Liver (tissue), 9 donors: ENCODE measurements around the gene HERPUD2. TPM values are rescaled to one million over a fixed set of nuclear protein-coding genes. Genes with fewer than 3 reads are reported as not detected.

Experiments used
- DNase-seq: peaks from one replicate; pipeline ENCODE4 v3.0.0-alpha.2; 2017; ENCODE audit warnings: low spot score
- H3K27ac ChIP-seq, 2 donors: one replicate each; pipeline ENCODE4 v1.7.0; 2013; ENCODE audit warnings: inconsistent platforms in 2 of 2, low read length in 2 of 2, control low read depth in 1 of 2, low read depth in 1 of 2, mild to moderate bottlenecking in 1 of 2
- H3K27me3 ChIP-seq, 4 donors: one replicate each; pipeline versions ENCODE4 v1.6.1 to v1.7.0; 2013; ENCODE audit warnings: low read length in 3 of 4, inconsistent platforms in 1 of 4, mild to moderate bottlenecking in 1 of 4, moderate library complexity in 1 of 4; ENCODE audit not compliant: control insufficient read depth in 4 of 4, insufficient read depth in 4 of 4
- H3K36me3 ChIP-seq, 4 donors: one replicate each; pipeline versions ENCODE4 v1.6.1 to v1.7.0; 2013; ENCODE audit warnings: low read length in 3 of 4, mild to moderate bottlenecking in 3 of 4, low read depth in 1 of 4, moderate library complexity in 1 of 4; ENCODE audit not compliant: control insufficient read depth in 4 of 4, insufficient read depth in 3 of 4
- H3K4me1 ChIP-seq, 4 donors: one replicate each; pipeline versions ENCODE4 v1.6.1 to v1.7.0; 2013; ENCODE audit warnings: low read length in 3 of 4, mild to moderate bottlenecking in 3 of 4, moderate library complexity in 1 of 4; ENCODE audit not compliant: control insufficient read depth in 4 of 4, insufficient read depth in 4 of 4
- H3K4me3 ChIP-seq, 3 donors: one replicate each; pipeline versions ENCODE4 v1.6.1 to v1.7.0; 2013; ENCODE audit warnings: low read length in 3 of 3, control low read depth in 1 of 3, low read depth in 1 of 3, mild to moderate bottlenecking in 1 of 3
- H3K9ac ChIP-seq, 2 donors: one replicate each; pipeline ENCODE4 v1.7.0; 2013; ENCODE audit warnings: low read length in 2 of 2, mild to moderate bottlenecking in 2 of 2, moderate library complexity in 2 of 2, control low read depth in 1 of 2, low read depth in 1 of 2
- H3K9me3 ChIP-seq, 4 donors: one replicate each; pipeline versions ENCODE4 v1.6.1 to v1.7.0; 2013; ENCODE audit warnings: low read length in 3 of 4; ENCODE audit not compliant: control insufficient read depth in 4 of 4
- FOXA2 ChIP-seq: IDR thresholded peaks from 2 replicates; pipeline ENCODE4 v1.6.1; 2016; ENCODE audit warnings: antibody characterized with exemption
- HNF4A ChIP-seq, 2 donors: conservative IDR thresholded peaks; 2 replicates each; pipeline ENCODE4 v1.6.1; 2016; ENCODE audit warnings: antibody characterized with exemption in 2 of 2, mild to moderate bottlenecking in 2 of 2
- JUND ChIP-seq, 2 donors: IDR thresholded peaks; 2 replicates each; pipeline ENCODE4 v1.6.1; 2016; ENCODE audit warnings: antibody characterized with exemption in 2 of 2
- RAD21 ChIP-seq, 2 donors: IDR thresholded peaks; 2 replicates each; pipeline ENCODE4 v1.6.1; 2016; ENCODE audit warnings: antibody characterized with exemption in 2 of 2, mild to moderate bottlenecking in 2 of 2
- RXRA ChIP-seq, 2 donors: IDR thresholded peaks; 2 replicates each; pipeline ENCODE4 v1.6.1; 2017 to 2018; ENCODE audit warnings: antibody characterized with exemption in 2 of 2, mild to moderate bottlenecking in 1 of 2
- SP1 ChIP-seq: IDR thresholded peaks from 2 replicates; pipeline ENCODE4 v1.6.1; 2018; ENCODE audit warnings: antibody characterized with exemption, mild to moderate bottlenecking
- WGBS: extraction: QIAGEN DNeasy Blood & Tissue Kit; methylation state at CpG from one replicate; pipeline ENCODE4 v1.1.7; 2013; 5-methylcytosine and 5-hydroxymethylcytosine counted together
- polyA plus RNA-seq, 2 donors: library from polyadenylated mRNA; stranded (reverse) in 1 of 2; unstranded in 1 of 2; fragments of 200-250 nt in 1 of 2; fragments of >200 nt in 1 of 2; fragmentation: Nextera tagmentation in 1 of 2; extraction: Ambion mirVana in 1 of 2; gene quantifications; one replicate each; pipeline versions ENCODE4 v1.2.1 to v1.2.3, GENCODE V29; 2013 to 2015
- total RNA-seq, 2 donors: library from RNA; depleted of rRNA; stranded (reverse); fragments of >200 nt; gene quantifications; one replicate each; pipeline ENCODE4 v1.2.3, GENCODE V29; 2014
- TF ChIP-seq, protein P1 (sequence below): fragments of 150-350 bp; IDR thresholded peaks from 2 replicates; pipeline ENCODE4 v1.5.1; 2017; ENCODE audit warnings: improper control_type of control experiment, low read depth, low read length; ENCODE audit not compliant: missing input control
- TF ChIP-seq, protein P2 (sequence below): IDR thresholded peaks from 2 replicates; pipeline ENCODE4 v1.6.1; 2016; ENCODE audit warnings: antibody characterized with exemption
- TF ChIP-seq, protein P3 (sequence below): IDR thresholded peaks from 2 replicates; pipeline ENCODE4 v1.6.1; 2016; ENCODE audit warnings: antibody characterized with exemption
- TF ChIP-seq, protein P4 (sequence below): IDR thresholded peaks from 2 replicates; pipeline ENCODE4 v1.6.1; 2016; ENCODE audit warnings: antibody characterized with exemption, mild to moderate bottlenecking
- TF ChIP-seq, protein P5 (sequence below): IDR thresholded peaks from 2 replicates; pipeline ENCODE4 v1.6.1; 2016; ENCODE audit warnings: antibody characterized with exemption
- donor health status: healthy.
- donor health status: healthy.
- donor health status: healthy.
- donor health status: healthy.
- donor health status: healthy.

Gene HERPUD2
- total and polyA plus RNA-seq, 4 donors, result 9.7 to 22.0 (median 13.7) TPM

DNA sequence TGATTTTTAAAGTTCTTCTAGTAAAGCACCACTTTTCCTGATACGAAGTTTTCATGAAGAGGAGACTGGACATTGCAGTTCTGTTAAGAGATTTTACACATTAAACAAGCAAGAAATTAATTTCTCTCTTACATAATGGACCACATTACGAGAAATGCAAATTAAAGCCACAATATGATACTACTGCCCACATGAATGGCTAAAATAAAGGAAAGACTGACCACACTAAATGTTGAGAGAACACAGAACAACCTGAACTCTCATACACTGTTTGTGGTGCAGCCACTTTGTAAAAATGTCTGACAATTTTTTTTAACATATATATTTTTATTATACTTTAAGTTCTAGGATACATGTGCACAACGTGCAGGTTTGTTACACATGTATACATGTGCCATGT, 44.0 kb upstream of the HERPUD2 start:
- Histone ChIP-seq H3K27me3 (no peaks in the 10 kb centered on the region), H3K4me1 (no peaks in the 10 kb centered on the region), H3K9ac (no peak overlapping the region), H3K27ac (no peak overlapping the region), H3K4me3 (no peak overlapping the region), H3K36me3 (no peaks in the 10 kb centered on the region), H3K9me3 (no peaks in the 10 kb centered on the region)
- no peak for DNase-seq
- WGBS, result 94% methylated on average over 3 of the region's 3 CpGs
- TF ChIP-seq, protein P1, sequence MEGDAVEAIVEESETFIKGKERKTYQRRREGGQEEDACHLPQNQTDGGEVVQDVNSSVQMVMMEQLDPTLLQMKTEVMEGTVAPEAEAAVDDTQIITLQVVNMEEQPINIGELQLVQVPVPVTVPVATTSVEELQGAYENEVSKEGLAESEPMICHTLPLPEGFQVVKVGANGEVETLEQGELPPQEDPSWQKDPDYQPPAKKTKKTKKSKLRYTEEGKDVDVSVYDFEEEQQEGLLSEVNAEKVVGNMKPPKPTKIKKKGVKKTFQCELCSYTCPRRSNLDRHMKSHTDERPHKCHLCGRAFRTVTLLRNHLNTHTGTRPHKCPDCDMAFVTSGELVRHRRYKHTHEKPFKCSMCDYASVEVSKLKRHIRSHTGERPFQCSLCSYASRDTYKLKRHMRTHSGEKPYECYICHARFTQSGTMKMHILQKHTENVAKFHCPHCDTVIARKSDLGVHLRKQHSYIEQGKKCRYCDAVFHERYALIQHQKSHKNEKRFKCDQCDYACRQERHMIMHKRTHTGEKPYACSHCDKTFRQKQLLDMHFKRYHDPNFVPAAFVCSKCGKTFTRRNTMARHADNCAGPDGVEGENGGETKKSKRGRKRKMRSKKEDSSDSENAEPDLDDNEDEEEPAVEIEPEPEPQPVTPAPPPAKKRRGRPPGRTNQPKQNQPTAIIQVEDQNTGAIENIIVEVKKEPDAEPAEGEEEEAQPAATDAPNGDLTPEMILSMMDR, result no peak
- TF ChIP-seq FOXA2, result no peak
- TF ChIP-seq, protein P2, sequence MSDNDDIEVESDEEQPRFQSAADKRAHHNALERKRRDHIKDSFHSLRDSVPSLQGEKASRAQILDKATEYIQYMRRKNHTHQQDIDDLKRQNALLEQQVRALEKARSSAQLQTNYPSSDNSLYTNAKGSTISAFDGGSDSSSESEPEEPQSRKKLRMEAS, result no peak
- no peak for TF ChIP-seq RAD21 (IDR thresholded peaks at IDR 0.05)

DNA sequence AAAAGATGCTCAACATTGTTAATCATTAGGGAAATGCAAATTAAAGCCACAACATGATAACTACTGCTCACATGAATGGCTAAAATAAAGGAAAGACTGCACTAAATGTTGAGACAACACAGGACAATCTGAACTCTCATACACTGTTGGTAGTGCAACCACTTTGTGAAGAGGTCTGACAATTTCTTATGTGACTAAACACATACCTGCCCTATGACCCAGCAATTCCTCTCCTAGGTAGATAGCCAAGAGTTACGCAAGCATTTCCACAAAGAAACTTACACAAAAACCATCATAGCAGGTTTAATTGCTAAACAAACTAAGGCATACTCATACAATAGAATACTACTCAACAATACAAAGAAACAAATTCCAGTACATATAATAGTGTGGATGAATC, 41.8 kb upstream of the HERPUD2 start:
- TF ChIP-seq SP1, result peak; percentile 45
- TF ChIP-seq, protein P3, sequence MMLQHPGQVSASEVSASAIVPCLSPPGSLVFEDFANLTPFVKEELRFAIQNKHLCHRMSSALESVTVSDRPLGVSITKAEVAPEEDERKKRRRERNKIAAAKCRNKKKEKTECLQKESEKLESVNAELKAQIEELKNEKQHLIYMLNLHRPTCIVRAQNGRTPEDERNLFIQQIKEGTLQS, result no peak
- peak; percentile 55 to 60 for TF ChIP-seq HNF4A (conservative IDR thresholded peaks at IDR 0.05)
- TF ChIP-seq RXRA (IDR thresholded peaks at IDR 0.05), result peak in 1 of 2 donors; percentile 64
- no peaks in the 10 kb centered on the region for H3K36me3 ChIP-seq
- no peaks in the 10 kb centered on the region for H3K4me1 ChIP-seq
- no peaks in the 10 kb centered on the region for H3K9me3 ChIP-seq
- no peaks in the 10 kb centered on the region for H3K27me3 ChIP-seq
- whole genome bisulfite sequencing, result 70% methylated on average over 1 of the region's 1 CpG
- no peak overlapping the region for H3K27ac ChIP-seq
- no peak for DNase-seq
- no peak overlapping the region for H3K9ac ChIP-seq
- H3K4me3 ChIP-seq, result no peak overlapping the region

DNA sequence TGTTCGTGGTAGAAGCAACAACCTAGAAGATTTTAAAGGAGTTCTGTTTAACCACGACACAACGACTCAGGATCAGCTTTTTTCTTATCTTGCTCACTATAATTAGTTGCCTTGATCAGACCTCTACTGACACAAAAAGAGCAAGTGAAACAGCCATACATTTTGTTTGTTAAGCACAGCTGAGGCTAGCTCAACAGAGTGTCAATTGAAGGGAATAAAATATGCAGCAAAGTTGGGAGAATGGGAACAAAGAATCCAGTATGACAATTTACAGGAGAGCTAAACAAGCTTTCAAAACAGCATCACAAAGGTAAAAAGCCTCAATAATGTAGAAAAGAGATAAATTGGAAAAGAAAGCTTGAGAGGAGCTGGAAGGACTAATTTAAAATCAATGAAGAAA, 40.5 kb upstream of the HERPUD2 start:
- Histone ChIP-seq H3K4me3 (no peak overlapping the region), H3K27ac (no peak overlapping the region), H3K9ac (no peak overlapping the region), H3K36me3 (no peaks in the 10 kb centered on the region), H3K27me3 (no peaks in the 10 kb centered on the region), H3K4me1 (no peaks in the 10 kb centered on the region), H3K9me3 (no peaks in the 10 kb centered on the region)
- 89% methylated on average over 3 of the region's 3 CpGs for WGBS
- TF ChIP-seq, protein P4, sequence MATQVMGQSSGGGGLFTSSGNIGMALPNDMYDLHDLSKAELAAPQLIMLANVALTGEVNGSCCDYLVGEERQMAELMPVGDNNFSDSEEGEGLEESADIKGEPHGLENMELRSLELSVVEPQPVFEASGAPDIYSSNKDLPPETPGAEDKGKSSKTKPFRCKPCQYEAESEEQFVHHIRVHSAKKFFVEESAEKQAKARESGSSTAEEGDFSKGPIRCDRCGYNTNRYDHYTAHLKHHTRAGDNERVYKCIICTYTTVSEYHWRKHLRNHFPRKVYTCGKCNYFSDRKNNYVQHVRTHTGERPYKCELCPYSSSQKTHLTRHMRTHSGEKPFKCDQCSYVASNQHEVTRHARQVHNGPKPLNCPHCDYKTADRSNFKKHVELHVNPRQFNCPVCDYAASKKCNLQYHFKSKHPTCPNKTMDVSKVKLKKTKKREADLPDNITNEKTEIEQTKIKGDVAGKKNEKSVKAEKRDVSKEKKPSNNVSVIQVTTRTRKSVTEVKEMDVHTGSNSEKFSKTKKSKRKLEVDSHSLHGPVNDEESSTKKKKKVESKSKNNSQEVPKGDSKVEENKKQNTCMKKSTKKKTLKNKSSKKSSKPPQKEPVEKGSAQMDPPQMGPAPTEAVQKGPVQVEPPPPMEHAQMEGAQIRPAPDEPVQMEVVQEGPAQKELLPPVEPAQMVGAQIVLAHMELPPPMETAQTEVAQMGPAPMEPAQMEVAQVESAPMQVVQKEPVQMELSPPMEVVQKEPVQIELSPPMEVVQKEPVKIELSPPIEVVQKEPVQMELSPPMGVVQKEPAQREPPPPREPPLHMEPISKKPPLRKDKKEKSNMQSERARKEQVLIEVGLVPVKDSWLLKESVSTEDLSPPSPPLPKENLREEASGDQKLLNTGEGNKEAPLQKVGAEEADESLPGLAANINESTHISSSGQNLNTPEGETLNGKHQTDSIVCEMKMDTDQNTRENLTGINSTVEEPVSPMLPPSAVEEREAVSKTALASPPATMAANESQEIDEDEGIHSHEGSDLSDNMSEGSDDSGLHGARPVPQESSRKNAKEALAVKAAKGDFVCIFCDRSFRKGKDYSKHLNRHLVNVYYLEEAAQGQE, result no peak
- TF ChIP-seq, protein P1, result no peak
- TF ChIP-seq JUND (IDR thresholded peaks at IDR 0.05), result no peak
- TF ChIP-seq, protein P5, sequence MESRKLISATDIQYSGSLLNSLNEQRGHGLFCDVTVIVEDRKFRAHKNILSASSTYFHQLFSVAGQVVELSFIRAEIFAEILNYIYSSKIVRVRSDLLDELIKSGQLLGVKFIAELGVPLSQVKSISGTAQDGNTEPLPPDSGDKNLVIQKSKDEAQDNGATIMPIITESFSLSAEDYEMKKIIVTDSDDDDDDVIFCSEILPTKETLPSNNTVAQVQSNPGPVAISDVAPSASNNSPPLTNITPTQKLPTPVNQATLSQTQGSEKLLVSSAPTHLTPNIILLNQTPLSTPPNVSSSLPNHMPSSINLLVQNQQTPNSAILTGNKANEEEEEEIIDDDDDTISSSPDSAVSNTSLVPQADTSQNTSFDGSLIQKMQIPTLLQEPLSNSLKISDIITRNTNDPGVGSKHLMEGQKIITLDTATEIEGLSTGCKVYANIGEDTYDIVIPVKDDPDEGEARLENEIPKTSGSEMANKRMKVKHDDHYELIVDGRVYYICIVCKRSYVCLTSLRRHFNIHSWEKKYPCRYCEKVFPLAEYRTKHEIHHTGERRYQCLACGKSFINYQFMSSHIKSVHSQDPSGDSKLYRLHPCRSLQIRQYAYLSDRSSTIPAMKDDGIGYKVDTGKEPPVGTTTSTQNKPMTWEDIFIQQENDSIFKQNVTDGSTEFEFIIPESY, result no peak
- no peak for TF ChIP-seq HNF4A (conservative IDR thresholded peaks at IDR 0.05)
- no peak for DNase-seq
